ENCODE results near the gene IFT122.
"Not testable (repeated sequence)": the region's sequence is repeated elsewhere in the genome, so short reads cannot be mapped to it uniquely, and the experiment has no call there.

IFT122 gene

GRCh38 chr3:129439817-129440617 is at the start of gene IFT122, which contains the start of gene MBD4:
TSS of gene IFT122 (plus strand) at chr3:129440224. CDS start at chr3:129440331, 107 bp downstream.
TSS of gene MBD4 (minus strand) at chr3:129439948. CDS start at chr3:129439833, 115 bp downstream.
- peak; percentile 99 for DNase-seq

GRCh38 chr3:129391583-129391982 is 48.4 kb upstream of the IFT122 start:
- not testable (repeated sequence) for DNase-seq

GRCh38 chr3:129392106-129392887 is 47.7 kb upstream of the IFT122 start:
- DNase-seq = not testable (repeated sequence)

GRCh38 chr3:129393271-129393670 is 46.8 kb upstream of the IFT122 start:
- DNase-seq = no peak

- not testable (repeated sequence) for DNase-seq
Measured at GRCh38 chr3:129393760-129394564, 46.1 kb upstream of the IFT122 start.

GRCh38 chr3:129398803-129399144 is 41.2 kb upstream of the IFT122 start:
- no peak for DNase-seq

GRCh38 chr3:129399145-129399894 is 40.7 kb upstream of the IFT122 start:
- peak; percentile 92 for DNase-seq

GRCh38 chr3:129399895-129400357 is 40.1 kb upstream of the IFT122 start:
- DNase-seq = no peak

- DNase-seq = no peak
Measured at GRCh38 chr3:129402210-129402609, 37.8 kb upstream of the IFT122 start.

- DNase-seq = no peak
Measured at GRCh38 chr3:129402616-129403015, 37.4 kb upstream of the IFT122 start.

GRCh38 chr3:129403450-129403849 is 36.6 kb upstream of the IFT122 start:
- no peak for DNase-seq

GRCh38 chr3:129404130-129404529 is 35.9 kb upstream of the IFT122 start:
- no peak for DNase-seq

- DNase-seq = no peak
Measured at GRCh38 chr3:129404610-129405009, 35.4 kb upstream of the IFT122 start.

GRCh38 chr3:129409541-129409940 is 30.5 kb upstream of the IFT122 start:
- DNase-seq = no peak

GRCh38 chr3:129410971-129411370 is 29.1 kb upstream of the IFT122 start:
- DNase-seq = no peak

GRCh38 chr3:129412542-129413198 is 27.4 kb upstream of the IFT122 start:
- no peak for DNase-seq

- DNase-seq = not testable (repeated sequence)
Measured at GRCh38 chr3:129413238-129413637, 26.8 kb upstream of the IFT122 start.

- no peak for DNase-seq
Measured at GRCh38 chr3:129413687-129414506, 26.1 kb upstream of the IFT122 start.

- DNase-seq = no peak
Measured at GRCh38 chr3:129415378-129415777, 24.6 kb upstream of the IFT122 start.

- DNase-seq = no peak
Measured at GRCh38 chr3:129415830-129416229, 24.2 kb upstream of the IFT122 start.

GRCh38 chr3:129416415-129416814 is 23.6 kb upstream of the IFT122 start:
- DNase-seq = no peak
